Right atrium auricular region (tissue), 2 donors: Measurements from ENCODE around the gene SRSF4. TPM values are rescaled to one million over a fixed set of nuclear protein-coding genes. Genes with fewer than 3 reads are reported as not detected.

Experiments used
- DNase-seq: peaks from one replicate; pipeline ENCODE4 v3.0.0-alpha.2; 2019; ENCODE audit warnings: low spot score
- H3K27ac ChIP-seq, 2 donors: fragments of 200-600 bp; sonication (generic); 1 replicate in 1 of 2; 2 replicates in 1 of 2; pipeline ENCODE4 v1.5.1; 2016 to 2019
- H3K27me3 ChIP-seq, 2 donors: fragments of 200-600 bp; sonication (generic); one replicate each; pipeline versions ENCODE4 v1.5.1 to v1.6.0; 2017 to 2019
- H3K36me3 ChIP-seq: fragments of 200-600 bp; sonication (generic); one replicate; pipeline ENCODE4 v1.5.1; 2016
- H3K4me1 ChIP-seq, 2 donors: fragments of 200-600 bp; sonication (generic); one replicate each; pipeline versions ENCODE4 v1.5.1 to v1.6.0; 2017 to 2019
- H3K4me3 ChIP-seq, 2 donors: fragments of 200-600 bp; sonication (generic); 1 replicate in 1 of 2; 2 replicates in 1 of 2; pipeline ENCODE4 v1.5.1; 2017 to 2019; ENCODE audit warnings: mild to moderate bottlenecking in 1 of 2, moderate library complexity in 1 of 2
- H3K9me3 ChIP-seq, 2 donors: fragments of 200-600 bp; sonication (generic); one replicate each; pipeline ENCODE4 v1.5.1; 2019
- total RNA-seq, 2 donors: library from RNA; depleted of rRNA; stranded (reverse); fragments of >200 nt; gene quantifications; one replicate each; pipeline ENCODE4 v1.1.0, GENCODE V29; 2016
- TF ChIP-seq, protein P1 (sequence below), 2 donors: fragments of 200-600 bp; sonication (generic); IDR thresholded peaks; one replicate each; pipeline ENCODE4 v1.5.1; 2019; ENCODE audit warnings: antibody characterized with exemption in 2 of 2

Gene SRSF4
- total RNA-seq, 2 donors from 2014 or later, result 44.2 to 48.1 TPM

GRCh38 chr1:29123053-29123886 is 58.4 kb downstream of the SRSF4 start:
- TF ChIP-seq, protein P1, sequence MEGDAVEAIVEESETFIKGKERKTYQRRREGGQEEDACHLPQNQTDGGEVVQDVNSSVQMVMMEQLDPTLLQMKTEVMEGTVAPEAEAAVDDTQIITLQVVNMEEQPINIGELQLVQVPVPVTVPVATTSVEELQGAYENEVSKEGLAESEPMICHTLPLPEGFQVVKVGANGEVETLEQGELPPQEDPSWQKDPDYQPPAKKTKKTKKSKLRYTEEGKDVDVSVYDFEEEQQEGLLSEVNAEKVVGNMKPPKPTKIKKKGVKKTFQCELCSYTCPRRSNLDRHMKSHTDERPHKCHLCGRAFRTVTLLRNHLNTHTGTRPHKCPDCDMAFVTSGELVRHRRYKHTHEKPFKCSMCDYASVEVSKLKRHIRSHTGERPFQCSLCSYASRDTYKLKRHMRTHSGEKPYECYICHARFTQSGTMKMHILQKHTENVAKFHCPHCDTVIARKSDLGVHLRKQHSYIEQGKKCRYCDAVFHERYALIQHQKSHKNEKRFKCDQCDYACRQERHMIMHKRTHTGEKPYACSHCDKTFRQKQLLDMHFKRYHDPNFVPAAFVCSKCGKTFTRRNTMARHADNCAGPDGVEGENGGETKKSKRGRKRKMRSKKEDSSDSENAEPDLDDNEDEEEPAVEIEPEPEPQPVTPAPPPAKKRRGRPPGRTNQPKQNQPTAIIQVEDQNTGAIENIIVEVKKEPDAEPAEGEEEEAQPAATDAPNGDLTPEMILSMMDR (IDR thresholded peaks at IDR 0.05), result no peak
- peak overlapping the region; percentile 90 for H3K27ac ChIP-seq
- peak overlapping the region; percentile 53 to 79 for H3K4me3 ChIP-seq
- DNase-seq, result no peak
- no peaks in the 10 kb centered on the region for H3K9me3 ChIP-seq
- H3K4me1 ChIP-seq, result peaks cover 0 to 41% of the 10 kb centered on the region in 2 donors
- H3K36me3 ChIP-seq, result no peaks in the 10 kb centered on the region
- peaks cover 0 to 14% of the 10 kb centered on the region in 2 donors for H3K27me3 ChIP-seq

GRCh38 chr1:29122682-29123052 is 59.0 kb downstream of the SRSF4 start:
- TF ChIP-seq, protein P1 (IDR thresholded peaks at IDR 0.05), result no peak
- H3K4me1 ChIP-seq, result peaks cover 0 to 41% of the 10 kb centered on the region in 2 donors
- peak; percentile 75 for DNase-seq
- H3K9me3 ChIP-seq, result no peaks in the 10 kb centered on the region
- H3K27ac ChIP-seq, result peak overlapping the region; percentile 90
- H3K27me3 ChIP-seq, result peaks cover 0 to 14% of the 10 kb centered on the region in 2 donors
- H3K36me3 ChIP-seq, result no peaks in the 10 kb centered on the region
- peak overlapping the region; percentile 53 to 79 for H3K4me3 ChIP-seq

DNA sequence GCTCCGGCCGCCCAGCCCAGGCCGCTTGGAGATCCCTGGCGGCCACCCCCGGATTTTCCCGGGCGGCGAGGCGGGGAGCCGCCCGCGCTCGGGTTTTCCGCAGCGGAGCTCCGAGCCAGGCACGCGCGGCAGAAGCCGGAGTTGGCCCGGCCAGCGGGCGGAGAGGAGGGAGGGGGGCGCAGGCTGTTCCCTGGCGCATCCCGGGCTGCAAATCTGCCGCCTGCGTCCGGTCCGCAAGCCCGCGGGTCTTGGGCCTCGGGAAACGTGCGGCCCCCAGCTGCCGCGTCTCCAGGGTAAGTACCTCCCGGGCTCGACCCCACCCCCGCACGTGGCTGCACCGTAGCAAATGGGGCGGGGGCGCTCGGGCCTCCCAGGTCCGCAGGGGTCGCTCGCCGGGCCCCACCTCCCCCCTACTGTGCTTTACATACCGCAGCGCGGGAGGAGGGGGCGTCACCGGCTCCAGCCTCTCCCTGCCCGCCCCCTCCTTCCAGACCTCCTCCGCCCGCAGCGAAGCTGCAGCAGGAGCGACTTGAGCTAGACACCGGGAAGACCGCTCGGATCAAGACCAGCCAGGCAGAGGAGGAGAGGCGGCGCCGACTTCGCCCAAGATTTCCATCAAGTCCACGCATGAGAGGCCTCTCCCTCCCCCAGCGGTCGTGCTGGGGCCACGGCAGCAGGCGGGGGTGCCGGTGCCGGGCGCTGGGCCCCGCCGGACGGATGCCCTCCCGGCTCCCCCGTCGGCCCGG is 59.6 kb downstream of the SRSF4 start:
- peak overlapping the region; percentile 90 for H3K27ac ChIP-seq
- no peak for DNase-seq
- H3K4me3 ChIP-seq, result peak overlapping the region; percentile 53 to 79
- H3K27me3 ChIP-seq, result peaks cover 0 to 14% of the 10 kb centered on the region in 2 donors
- TF ChIP-seq, protein P1 (IDR thresholded peaks at IDR 0.05), result no peak
- no peaks in the 10 kb centered on the region for H3K9me3 ChIP-seq
- H3K4me1 ChIP-seq, result peaks cover 0 to 41% of the 10 kb centered on the region in 2 donors
- H3K36me3 ChIP-seq, result peaks cover 4% of the 10 kb centered on the region

DNA sequence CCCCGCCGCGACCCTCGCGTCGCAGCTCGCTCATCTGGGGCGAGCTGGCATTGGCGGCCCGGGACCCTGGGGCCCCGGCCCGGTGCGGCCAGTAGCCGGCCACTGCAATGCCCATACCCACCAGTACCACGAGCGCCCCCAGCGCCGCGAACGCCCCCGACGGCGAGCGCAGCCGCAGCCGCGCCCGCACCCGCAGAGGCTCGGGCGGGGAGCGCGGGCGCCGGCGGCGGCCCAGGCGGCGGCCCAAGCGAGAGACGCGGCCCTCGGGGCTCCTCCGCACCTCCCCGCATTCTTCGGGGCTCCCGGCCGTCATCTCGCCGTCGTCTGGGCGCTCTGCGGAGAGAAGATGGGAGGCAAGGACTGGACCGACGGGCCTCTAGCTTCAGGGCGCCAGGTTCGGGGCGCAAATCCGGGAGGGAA is 60.2 kb downstream of the SRSF4 start:
- peak overlapping the region; percentile 90 for H3K27ac ChIP-seq
- H3K4me1 ChIP-seq, result peaks cover 0 to 41% of the 10 kb centered on the region in 2 donors
- H3K36me3 ChIP-seq, result peaks cover 4% of the 10 kb centered on the region
- H3K4me3 ChIP-seq, result peak overlapping the region; percentile 53 to 79
- H3K27me3 ChIP-seq, result peaks cover 0 to 14% of the 10 kb centered on the region in 2 donors
- TF ChIP-seq, protein P1 (IDR thresholded peaks at IDR 0.05), result peak in 1 of 2 donors; percentile 4
- DNase-seq, result no peak
- H3K9me3 ChIP-seq, result no peaks in the 10 kb centered on the region

GRCh38 chr1:29120947-29121485 is 60.7 kb downstream of the SRSF4 start:
- H3K27me3 ChIP-seq, result peaks cover 0 to 14% of the 10 kb centered on the region in 2 donors
- H3K9me3 ChIP-seq, result no peaks in the 10 kb centered on the region
- H3K36me3 ChIP-seq, result peaks cover 4% of the 10 kb centered on the region
- peak overlapping the region in 1 of 2 donors; percentile 79 for H3K4me3 ChIP-seq
- peaks cover 0 to 41% of the 10 kb centered on the region in 2 donors for H3K4me1 ChIP-seq
- no peak overlapping the region for H3K27ac ChIP-seq
- TF ChIP-seq, protein P1 (IDR thresholded peaks at IDR 0.05), result peak in 1 of 2 donors; percentile 46
- DNase-seq, result no peak
